HCT116 (cell line): ENCODE measurements around the gene VWA1. TPM values are rescaled to one million over a fixed set of nuclear protein-coding genes. Genes with fewer than 3 reads are reported as not detected.

ENCODE experiments used
- ATAC-seq: fragments of 200-7000 bp; cut with Tn5 transposase; 2 replicates; pipeline ENCODE4 v1.9.1; 2020; ENCODE audit warnings: mild to moderate bottlenecking, moderate library complexity
- BruUV-seq: library from RNA; stranded (reverse); fragments of 400-500 nt; replicated peaks from 2 replicates; lab custom pipeline; 2021; lab: Mats Ljungman, UMichigan
- CTCF ChIA-PET: fragments of 300-600 bp; sonication (Branson Sonifier 250); formaldehyde crosslinking; loops from one replicate; lab custom pipeline; 2021; ENCODE audit warnings: antibody characterized with exemption; lab: Charles Lee
- POLR2A ChIA-PET: fragments of 300-600, 350-600 bp; sonication (Branson Sonifier 250); formaldehyde crosslinking; loops from one replicate; lab custom pipeline; 2021; ENCODE audit warnings: antibody characterized with exemption; lab: Charles Lee
- RAD21 ChIA-PET, 2 experiments: fragments of 300-600 bp; sonication (Branson Sonifier 250); formaldehyde crosslinking; loops; one replicate each; lab custom pipeline; 2023; ENCODE audit warnings: low total read pairs in 2 of 2; ENCODE audit not compliant: uncharacterized antibody in 2 of 2, unreplicated experiment in 2 of 2, low non-redundant PET in 1 of 2; lab: Charles Lee
- DNase-seq: peaks from one replicate; pipeline ENCODE4 v3.0.0-alpha.2; 2010; ENCODE audit warnings: low read depth, low spot score
- H2AFZ ChIP-seq: fragments of 200-600 bp; shearing (Covaris generic), sonication (generic); 2 replicates; pipeline ENCODE4 v1.6.1; 2017; ENCODE audit warnings: low read depth, mixed run types, mixed read lengths, antibody characterized with exemption, low read length; ENCODE audit not compliant: poor library complexity, severe bottlenecking
- H3K27ac ChIP-seq: 2 replicates; pipeline ENCODE4 v1.5.1; 2012; ENCODE audit warnings: low read depth, low read length
- H3K27me3 ChIP-seq: fragments of 200-600 bp; sonication (generic); 2 replicates; pipeline ENCODE4 v1.6.1; 2016; ENCODE audit warnings: mixed run types, low read length, mixed read lengths; ENCODE audit not compliant: insufficient read depth
- H3K36me3 ChIP-seq, 2 experiments: fragments of 200-500 bp in 1 of 2; fragments of 200-600 bp in 1 of 2; sonication (Bioruptor generic) in 1 of 2; sonication (generic) in 1 of 2; 2 replicates each; pipeline versions ENCODE4 v1.5.1 to v1.6.1; 2014 to 2016; ENCODE audit warnings: low read length in 2 of 2, inconsistent platforms in 1 of 2, mixed read lengths in 1 of 2, mixed run types in 1 of 2; ENCODE audit not compliant: insufficient read depth in 2 of 2, control insufficient read depth in 1 of 2
- H3K4me1 ChIP-seq, 2 experiments: fragments of 200-600 bp in 1 of 2; sonication (generic) in 1 of 2; 2 replicates each; pipeline versions ENCODE4 v1.5.1 to v1.6.1; 2012 to 2017; ENCODE audit warnings: low read length in 2 of 2, inconsistent platforms in 1 of 2, mild to moderate bottlenecking in 1 of 2, mixed read lengths in 1 of 2, mixed run types in 1 of 2, moderate library complexity in 1 of 2; ENCODE audit not compliant: insufficient read depth in 2 of 2, control insufficient read depth in 1 of 2
- H3K4me2 ChIP-seq: fragments of 200-600 bp; sonication (generic); 2 replicates; pipeline ENCODE4 v1.6.1; 2017; ENCODE audit warnings: mixed run types, low read length, mixed read lengths
- H3K4me3 ChIP-seq, 2 experiments: fragments of 200-600 bp in 1 of 2; sonication (generic) in 1 of 2; replicated peaks in 1 of 2; 2 replicates each; pipeline ENCODE4 v1.5.1; 2011 to 2016; ENCODE audit warnings: low read length in 2 of 2, control low read depth in 1 of 2, low read depth in 1 of 2, mild to moderate bottlenecking in 1 of 2, mixed read lengths in 1 of 2, mixed run types in 1 of 2
- H3K79me2 ChIP-seq: fragments of 200-600 bp; sonication (generic); 2 replicates; pipeline ENCODE4 v1.6.1; 2017; ENCODE audit warnings: mild to moderate bottlenecking, mixed run types, low read length, moderate library complexity, mixed read lengths; ENCODE audit not compliant: insufficient read depth
- H3K9ac ChIP-seq: fragments of 200-600 bp; sonication (generic); 2 replicates; pipeline ENCODE4 v1.6.1; 2016; ENCODE audit warnings: low read length, mixed read lengths
- H3K9me2 ChIP-seq: fragments of 200-600 bp; sonication (generic), shearing (Covaris generic); 2 replicates; pipeline ENCODE4 v1.6.1; 2017; ENCODE audit warnings: mixed run types, mild to moderate bottlenecking, moderate library complexity; ENCODE audit not compliant: insufficient read depth
- H3K9me3 ChIP-seq, 2 experiments: fragments of 200-500 bp in 1 of 2; fragments of 200-600 bp in 1 of 2; sonication (Bioruptor generic) in 1 of 2; sonication (generic) in 1 of 2; 2 replicates each; pipeline ENCODE4 v1.6.1; 2014 to 2017; ENCODE audit warnings: low read length in 2 of 2, mixed read lengths in 2 of 2, inconsistent platforms in 1 of 2, low read depth in 1 of 2, mild to moderate bottlenecking in 1 of 2, mixed run types in 1 of 2, moderate library complexity in 1 of 2; ENCODE audit not compliant: control insufficient read depth in 1 of 2, insufficient read depth in 1 of 2
- H4K20me1 ChIP-seq: fragments of 200-600 bp; sonication (generic), shearing (Covaris generic); 2 replicates; pipeline ENCODE4 v1.6.1; 2017; ENCODE audit warnings: mixed run types, mild to moderate bottlenecking, moderate library complexity; ENCODE audit not compliant: insufficient read depth
- EZH2phosphoT487 ChIP-seq: fragments of 200-600 bp; IDR thresholded peaks from 2 replicates; pipeline ENCODE4 v1.6.1; 2018; ENCODE audit warnings: antibody characterized with exemption, borderline replicate concordance
- POLR2AphosphoS5 ChIP-seq: IDR thresholded peaks from 2 replicates; pipeline ENCODE4 v1.6.1; 2011; ENCODE audit warnings: mild to moderate bottlenecking, low read depth, low read length, moderate library complexity
- TCF7L2 ChIP-seq: IDR thresholded peaks from 2 replicates; pipeline ENCODE4 v1.7.0; 2011; ENCODE audit warnings: borderline replicate concordance, inconsistent platforms; ENCODE audit not compliant: insufficient read depth, insufficient read length; ENCODE audit errors: extremely low read depth
- YY1 ChIP-seq: IDR thresholded peaks from 2 replicates; pipeline ENCODE4 v1.6.1; 2011; ENCODE audit warnings: low read length, low read depth, moderate library complexity, mild to moderate bottlenecking; ENCODE audit not compliant: insufficient replicate concordance; ENCODE audit errors: extremely low read depth
- ZFX ChIP-seq: fragments of 450-650 bp; IDR thresholded peaks from 2 replicates; pipeline ENCODE4 v1.6.1; 2017
- intact Hi-C: fragments of 100-400 bp; cut with micrococcal nuclease; formaldehyde crosslinking; loops from 2 replicates; pipeline ENCODE4 v1.10.0; 2022
- total RNA-seq: library from RNA; stranded (reverse); gene quantifications from one replicate; pipeline ENCODE4 v1.2.1, GENCODE V29; 2021; ENCODE audit not compliant: unreplicated experiment

VWA1 gene
- total RNA-seq, 1 experiment from 2014 or later = 50.6 TPM

DNA sequence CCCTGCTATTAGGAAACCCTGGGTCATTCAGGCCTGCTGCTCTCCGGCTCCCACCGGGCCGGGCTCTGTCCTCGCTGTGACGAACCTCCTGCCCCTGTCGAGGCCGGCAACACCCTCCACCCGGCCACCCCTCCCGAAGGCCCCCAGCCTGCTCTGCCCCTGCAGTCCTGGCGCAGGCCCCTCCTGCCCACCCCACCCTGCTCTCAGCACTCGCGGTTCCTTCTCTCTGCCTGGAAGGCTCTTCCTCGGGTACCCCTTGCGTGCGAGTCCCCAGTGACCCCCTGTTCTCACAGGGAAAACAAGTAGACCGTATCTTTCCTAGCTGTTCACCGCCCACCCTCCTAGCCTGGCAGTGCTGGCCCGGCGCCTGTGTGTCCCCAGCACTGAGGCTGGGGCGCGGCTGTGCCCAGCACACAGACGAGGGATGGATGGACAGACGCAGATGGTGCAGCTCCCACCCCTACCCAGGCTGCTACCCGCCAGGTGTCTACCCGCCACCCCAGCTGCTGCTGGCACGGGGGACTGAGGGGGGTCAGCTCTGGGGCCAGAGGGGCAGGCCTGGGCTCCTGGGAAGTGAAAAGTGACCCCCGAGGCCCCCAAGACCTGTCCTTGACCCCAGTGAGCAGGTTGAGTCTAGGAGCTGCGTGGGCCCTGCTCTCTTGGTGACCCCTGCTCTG lies 3.1 kb upstream of the VWA1 start:
- ATAC-seq = no peak
- no peaks in the 10 kb centered on the region for H3K27me3 ChIP-seq
- peak overlapping the region; percentile 99 for H3K27ac ChIP-seq
- peak overlapping the region; percentile 88 for H3K9ac ChIP-seq
- H2AFZ ChIP-seq = no peak overlapping the region
- H3K4me1 ChIP-seq = peaks cover 42 to 67% of the 10 kb centered on the region in 2 experiments
- peak overlapping the region; percentile 99 for H3K4me2 ChIP-seq
- H3K36me3 ChIP-seq = no peaks in the 10 kb centered on the region
- H4K20me1 ChIP-seq = no peaks in the 10 kb centered on the region
- 0 out of 2 replicates have a peak, but pooled peaks have one; percentile 3 for TF ChIP-seq ZFX
- TF ChIP-seq EZH2phosphoT487 = no peak
- 0 out of 4 replicates have a peak overlapping the region, but pooled peaks of 1 of the 2 experiments have one; percentile 92 for H3K4me3 ChIP-seq
- BruUV-seq = no TSS peak
- intact Hi-C loops = loop anchor here (2.0 kb wide), 1 partner anchor 26 kb away; the partner anchor contains the start of gene MRPL20
- H3K9me3 ChIP-seq = no peaks in the 10 kb centered on the region
- CTCF ChIA-PET = interaction anchor here (0.6 to 1.1 kb wide), 2 partner anchors 30 to 57 kb away, joined by 3 to 4 read pairs; partner anchors contain the start of gene AURKAIP1
- peaks cover 25% of the 10 kb centered on the region; the same call in 1 of the 2 replicates for H3K79me2 ChIP-seq
- no peak for DNase-seq
- POLR2A ChIA-PET = interaction anchor here (0.5 to 1.7 kb wide), 4 partner anchors 23 to 109 kb away, joined by 3 to 4 read pairs (median 3); partner anchors contain the start of gene CCNL2
- H3K9me2 ChIP-seq = no peaks in the 10 kb centered on the region
- RAD21 ChIA-PET = no interaction called here

DNA sequence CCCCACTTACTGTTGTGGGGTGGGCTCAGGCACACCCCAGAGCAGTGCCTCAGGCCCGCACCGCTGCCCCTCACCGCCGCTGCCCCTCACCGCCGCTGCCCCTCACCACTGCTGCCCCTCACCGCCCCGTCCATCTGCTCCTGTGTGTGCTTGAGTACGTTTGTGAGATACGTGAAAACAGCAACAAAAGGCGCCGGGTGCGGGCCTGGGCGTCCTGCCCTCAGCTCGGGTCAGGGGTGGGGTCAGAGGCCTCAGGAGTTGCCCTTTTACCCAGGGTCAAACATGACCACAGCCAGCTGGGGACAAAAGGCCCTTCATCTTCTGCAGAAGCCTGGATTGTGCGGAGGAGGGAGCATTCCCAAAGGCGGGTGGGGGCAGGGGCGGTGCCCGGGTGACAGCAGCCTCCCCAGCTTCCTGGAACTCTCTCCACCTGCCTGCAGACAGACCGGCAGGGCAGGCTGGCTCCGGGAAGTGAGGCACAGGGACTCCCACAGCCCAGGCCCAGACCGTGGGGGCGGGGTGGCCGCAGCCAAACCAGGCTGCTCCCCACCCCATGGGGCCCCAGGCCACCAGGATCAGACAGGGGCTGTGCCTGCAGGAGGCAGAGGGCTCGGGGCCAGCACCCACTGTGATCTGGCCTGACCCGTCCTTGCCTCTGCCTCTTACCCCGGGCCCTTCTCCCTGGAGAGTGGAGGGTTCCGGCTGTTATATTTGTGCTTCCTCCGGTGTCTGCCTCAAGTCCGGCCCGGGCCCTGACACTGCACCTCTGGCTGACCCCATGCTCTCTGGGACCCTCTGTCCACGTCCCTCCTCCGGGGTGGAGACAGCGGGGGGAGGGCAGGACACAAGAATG lies 2.3 kb upstream of the VWA1 start:
- no peaks in the 10 kb centered on the region for H3K36me3 ChIP-seq
- DNase-seq = no peak
- H3K4me3 ChIP-seq = peak overlapping the region; percentile 80 to 92
- no peak overlapping the region for H2AFZ ChIP-seq
- peak overlapping the region; percentile 99 for H3K27ac ChIP-seq
- ChIA-PET RAD21 (interaction anchor here in 1 of 2 experiments (1.4 kb wide), 1 partner anchor 27 kb away, joined by 3 read pairs; no protein-coding TSS in a partner anchor), POLR2A (interaction anchor here (0.5 to 1.7 kb wide), 7 partner anchors 9 to 109 kb away, joined by 3 to 5 read pairs (median 3); partner anchors contain the start of genes AURKAIP1 and CCNL2), CTCF (interaction anchor here (0.6 to 1.1 kb wide), 2 partner anchors 31 to 58 kb away, joined by 3 to 4 read pairs; partner anchors contain the start of gene AURKAIP1)
- H3K4me2 ChIP-seq = peak overlapping the region; percentile 99
- TF ChIP-seq POLR2AphosphoS5 (peak; percentile 87), TCF7L2 (no peak), YY1 (peak; percentile 41)
- BruUV-seq = no TSS peak
- no peaks in the 10 kb centered on the region for H3K9me3 ChIP-seq
- peak; percentile 68 for ATAC-seq
- no peaks in the 10 kb centered on the region for H3K27me3 ChIP-seq
- H3K79me2 ChIP-seq = peaks cover 33% of the 10 kb centered on the region; the same call in 1 of the 2 replicates
- no peaks in the 10 kb centered on the region for H4K20me1 ChIP-seq
- intact Hi-C loops = loop anchor here (2.0 kb wide), 1 partner anchor 26 kb away; the partner anchor contains the start of gene MRPL20
- peaks cover 45 to 67% of the 10 kb centered on the region in 2 experiments for H3K4me1 ChIP-seq
- H3K9me2 ChIP-seq = no peaks in the 10 kb centered on the region
- peak overlapping the region; percentile 88 for H3K9ac ChIP-seq
